ENCODE measurements around the gene TMEM178B. TPM values are rescaled to one million over a fixed set of nuclear protein-coding genes. Genes with fewer than 3 reads are reported as not detected.

Gene TMEM178B
- polyA plus RNA-seq, 1 of the 3 experiments (the other 2 are of a cell fraction): 0.20 TPM

DNA sequence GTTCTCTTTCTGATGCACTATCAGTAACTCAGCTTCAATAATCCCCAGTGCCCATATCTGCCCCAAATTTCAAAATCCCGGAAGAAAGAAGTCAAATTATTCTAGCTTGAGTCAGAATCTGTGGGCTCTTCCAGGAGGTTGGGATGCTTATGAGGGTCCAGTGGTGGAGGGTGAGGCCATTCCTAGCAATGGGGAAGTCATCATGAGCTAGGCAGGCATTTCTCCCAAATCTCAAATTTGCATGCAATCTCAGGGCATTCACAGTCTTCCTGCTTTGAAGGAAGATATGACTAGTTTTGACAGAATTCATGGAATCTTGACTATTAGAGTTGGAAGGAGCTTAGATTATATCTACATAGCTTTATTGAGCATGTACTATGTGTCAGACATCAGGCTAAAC is 313.0 kb downstream of the TMEM178B start:
- Histone ChIP-seq H3K36me3 (replicated peaks in 1 of 2; ENCODE audit: control insufficient read depth in 1 of 2, insufficient read depth in 2 of 2, low read length in 1 of 2) (no peaks in the 10 kb centered on the region), H3K79me2 (ENCODE audit: insufficient read depth) (no peaks in the 10 kb centered on the region), H3K9me2 (no peaks in the 10 kb centered on the region), H3K4me3 (ENCODE audit: low read depth in 2 of 2, low read length in 1 of 2) (no peak overlapping the region), H3K4me1 (ENCODE audit: control insufficient read depth in 1 of 2, insufficient read depth in 2 of 2, low read depth in 1 of 2, low read length in 1 of 2) (peaks cover 0 to 2% of the 10 kb centered on the region in 2 experiments; a peak in 1 of 4 replicates), H3K4me2 (no peak overlapping the region), H3F3A (replicated peaks; ENCODE audit: insufficient read depth) (no peaks in the 10 kb centered on the region), H4K20me1 (ENCODE audit: insufficient read depth) (no peaks in the 10 kb centered on the region), H2AFZ (ENCODE audit: low read depth) (no peak overlapping the region), H3K9ac (no peak overlapping the region), H3K27me3 (ENCODE audit: insufficient read depth) (no peaks in the 10 kb centered on the region), H3K27ac (ENCODE audit: low read depth in 2 of 2, low read length in 1 of 2) (no peak overlapping the region), H3K9me3 (no peaks in the 10 kb centered on the region)
- TF ChIP-seq FOXJ3 (CRISPR knock-in tag; IDR thresholded peaks at IDR 0.05) (no peak), EZH2phosphoT487 (IDR thresholded peaks at IDR 0.05; ENCODE audit: borderline replicate concordance, low read depth) (no peak), RAD21 (IDR thresholded peaks at IDR 0.05; ENCODE audit: low read length) (no peak), TAF1 (IDR thresholded peaks at IDR 0.05; ENCODE audit: borderline replicate concordance, low read depth, low read length) (no peak), YY1 (IDR thresholded peaks at IDR 0.05; ENCODE audit: low read depth) (no peak), JUND (IDR thresholded peaks at IDR 0.05) (no peak), NFIC (IDR thresholded peaks at IDR 0.05; ENCODE audit: borderline replicate concordance) (no peak)
- TF ChIP-seq, protein P1, sequence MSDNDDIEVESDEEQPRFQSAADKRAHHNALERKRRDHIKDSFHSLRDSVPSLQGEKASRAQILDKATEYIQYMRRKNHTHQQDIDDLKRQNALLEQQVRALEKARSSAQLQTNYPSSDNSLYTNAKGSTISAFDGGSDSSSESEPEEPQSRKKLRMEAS (IDR thresholded peaks at IDR 0.05; ENCODE audit: low read depth): no peak
- TF ChIP-seq, protein P2, sequence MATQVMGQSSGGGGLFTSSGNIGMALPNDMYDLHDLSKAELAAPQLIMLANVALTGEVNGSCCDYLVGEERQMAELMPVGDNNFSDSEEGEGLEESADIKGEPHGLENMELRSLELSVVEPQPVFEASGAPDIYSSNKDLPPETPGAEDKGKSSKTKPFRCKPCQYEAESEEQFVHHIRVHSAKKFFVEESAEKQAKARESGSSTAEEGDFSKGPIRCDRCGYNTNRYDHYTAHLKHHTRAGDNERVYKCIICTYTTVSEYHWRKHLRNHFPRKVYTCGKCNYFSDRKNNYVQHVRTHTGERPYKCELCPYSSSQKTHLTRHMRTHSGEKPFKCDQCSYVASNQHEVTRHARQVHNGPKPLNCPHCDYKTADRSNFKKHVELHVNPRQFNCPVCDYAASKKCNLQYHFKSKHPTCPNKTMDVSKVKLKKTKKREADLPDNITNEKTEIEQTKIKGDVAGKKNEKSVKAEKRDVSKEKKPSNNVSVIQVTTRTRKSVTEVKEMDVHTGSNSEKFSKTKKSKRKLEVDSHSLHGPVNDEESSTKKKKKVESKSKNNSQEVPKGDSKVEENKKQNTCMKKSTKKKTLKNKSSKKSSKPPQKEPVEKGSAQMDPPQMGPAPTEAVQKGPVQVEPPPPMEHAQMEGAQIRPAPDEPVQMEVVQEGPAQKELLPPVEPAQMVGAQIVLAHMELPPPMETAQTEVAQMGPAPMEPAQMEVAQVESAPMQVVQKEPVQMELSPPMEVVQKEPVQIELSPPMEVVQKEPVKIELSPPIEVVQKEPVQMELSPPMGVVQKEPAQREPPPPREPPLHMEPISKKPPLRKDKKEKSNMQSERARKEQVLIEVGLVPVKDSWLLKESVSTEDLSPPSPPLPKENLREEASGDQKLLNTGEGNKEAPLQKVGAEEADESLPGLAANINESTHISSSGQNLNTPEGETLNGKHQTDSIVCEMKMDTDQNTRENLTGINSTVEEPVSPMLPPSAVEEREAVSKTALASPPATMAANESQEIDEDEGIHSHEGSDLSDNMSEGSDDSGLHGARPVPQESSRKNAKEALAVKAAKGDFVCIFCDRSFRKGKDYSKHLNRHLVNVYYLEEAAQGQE (IDR thresholded peaks at IDR 0.05; ENCODE audit: low read depth, low read length): no peak
- no peak for DNase-seq
- POLR2A ChIA-PET: no interaction called here
- WGBS (ENCODE audit: low lambda C conversion rate): 47% methylated on average over 1 of the region's 1 CpG
- CTCF ChIA-PET: interaction anchor here (0.7 to 1.6 kb wide), 5 partner anchors 10 to 576 kb away, joined by 3 to 4 read pairs (median 3); no protein-coding TSS in a partner anchor

DNA sequence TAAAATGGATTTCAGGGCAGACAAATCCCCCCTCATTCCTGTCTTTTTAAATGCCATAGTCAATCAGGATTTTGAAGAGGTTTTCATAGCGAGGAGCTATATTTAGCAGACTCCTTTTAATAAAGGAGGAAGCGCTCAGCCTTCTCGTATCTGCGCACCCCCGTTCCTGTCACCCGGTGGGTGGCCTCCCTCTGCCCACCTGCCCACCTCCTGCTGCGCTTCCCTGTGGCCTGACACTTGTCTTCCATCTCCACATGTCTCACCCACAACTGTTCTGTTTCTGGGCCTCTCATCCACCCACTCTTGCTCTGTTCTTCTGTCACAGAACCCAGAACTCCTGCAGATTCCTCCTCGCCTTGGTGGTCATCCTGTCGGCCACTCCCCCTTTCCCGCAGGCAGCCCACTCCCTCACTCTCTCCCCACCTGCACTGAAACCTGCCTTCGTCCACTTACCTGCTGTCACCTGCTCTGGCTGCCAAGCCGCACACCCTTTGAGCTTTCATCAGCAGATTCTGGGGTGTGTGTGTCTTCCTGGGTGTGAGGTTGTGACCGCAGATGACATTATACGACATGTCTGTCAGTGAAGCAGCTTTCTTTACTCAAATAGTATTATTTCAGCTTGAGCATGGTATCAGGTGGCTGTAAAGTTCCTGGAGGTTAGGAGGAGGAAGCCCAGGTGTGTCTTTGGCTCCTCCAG is 313.8 kb downstream of the TMEM178B start:
- Histone ChIP-seq H2AFZ (ENCODE audit: low read depth) (no peak overlapping the region), H3K4me1 (ENCODE audit: control insufficient read depth in 1 of 2, insufficient read depth in 2 of 2, low read depth in 1 of 2, low read length in 1 of 2) (no peaks in the 10 kb centered on the region; a peak in 1 of 4 replicates), H4K20me1 (ENCODE audit: insufficient read depth) (no peaks in the 10 kb centered on the region), H3K9ac (no peak overlapping the region), H3K36me3 (replicated peaks in 1 of 2; ENCODE audit: control insufficient read depth in 1 of 2, insufficient read depth in 2 of 2, low read length in 1 of 2) (no peaks in the 10 kb centered on the region), H3K9me2 (no peaks in the 10 kb centered on the region), H3K4me2 (no peak overlapping the region), H3F3A (replicated peaks; ENCODE audit: insufficient read depth) (no peaks in the 10 kb centered on the region), H3K27ac (ENCODE audit: low read depth in 2 of 2, low read length in 1 of 2) (no peak overlapping the region), H3K79me2 (ENCODE audit: insufficient read depth) (no peaks in the 10 kb centered on the region), H3K4me3 (ENCODE audit: low read depth in 2 of 2, low read length in 1 of 2) (no peak overlapping the region), H3K27me3 (ENCODE audit: insufficient read depth) (no peaks in the 10 kb centered on the region), H3K9me3 (no peaks in the 10 kb centered on the region)
- POLR2A ChIA-PET: no interaction called here
- no peak for DNase-seq
- 56% methylated on average over 14 of the region's 14 CpGs for WGBS (ENCODE audit: low lambda C conversion rate)
- CTCF ChIA-PET: interaction anchor here (0.7 to 1.6 kb wide), 4 partner anchors 10 to 577 kb away, joined by 3 to 4 read pairs (median 3); no protein-coding TSS in a partner anchor
- TF ChIP-seq, protein P2 (IDR thresholded peaks at IDR 0.05; ENCODE audit: low read depth, low read length): no peak
- TF ChIP-seq EP300 (IDR thresholded peaks at IDR 0.05; ENCODE audit: borderline replicate concordance in 1 of 2, low read depth in 1 of 2, low read length in 1 of 2) (no peak), EZH2phosphoT487 (IDR thresholded peaks at IDR 0.05; ENCODE audit: borderline replicate concordance, low read depth) (no peak), POLR2AphosphoS5 (IDR thresholded peaks at IDR 0.05; ENCODE audit: low read depth, low read length) (no peak), RCOR1 (IDR thresholded peaks at IDR 0.05; ENCODE audit: low read length) (no peak), FOSL2 (IDR thresholded peaks at IDR 0.05; ENCODE audit: borderline replicate concordance, low read depth) (no peak), RXRA (IDR thresholded peaks at IDR 0.05; ENCODE audit: borderline replicate concordance, low read depth) (no peak)
- TF ChIP-seq, protein P3, sequence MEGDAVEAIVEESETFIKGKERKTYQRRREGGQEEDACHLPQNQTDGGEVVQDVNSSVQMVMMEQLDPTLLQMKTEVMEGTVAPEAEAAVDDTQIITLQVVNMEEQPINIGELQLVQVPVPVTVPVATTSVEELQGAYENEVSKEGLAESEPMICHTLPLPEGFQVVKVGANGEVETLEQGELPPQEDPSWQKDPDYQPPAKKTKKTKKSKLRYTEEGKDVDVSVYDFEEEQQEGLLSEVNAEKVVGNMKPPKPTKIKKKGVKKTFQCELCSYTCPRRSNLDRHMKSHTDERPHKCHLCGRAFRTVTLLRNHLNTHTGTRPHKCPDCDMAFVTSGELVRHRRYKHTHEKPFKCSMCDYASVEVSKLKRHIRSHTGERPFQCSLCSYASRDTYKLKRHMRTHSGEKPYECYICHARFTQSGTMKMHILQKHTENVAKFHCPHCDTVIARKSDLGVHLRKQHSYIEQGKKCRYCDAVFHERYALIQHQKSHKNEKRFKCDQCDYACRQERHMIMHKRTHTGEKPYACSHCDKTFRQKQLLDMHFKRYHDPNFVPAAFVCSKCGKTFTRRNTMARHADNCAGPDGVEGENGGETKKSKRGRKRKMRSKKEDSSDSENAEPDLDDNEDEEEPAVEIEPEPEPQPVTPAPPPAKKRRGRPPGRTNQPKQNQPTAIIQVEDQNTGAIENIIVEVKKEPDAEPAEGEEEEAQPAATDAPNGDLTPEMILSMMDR (IDR thresholded peaks at IDR 0.05): no peak
- TF ChIP-seq, protein P4, sequence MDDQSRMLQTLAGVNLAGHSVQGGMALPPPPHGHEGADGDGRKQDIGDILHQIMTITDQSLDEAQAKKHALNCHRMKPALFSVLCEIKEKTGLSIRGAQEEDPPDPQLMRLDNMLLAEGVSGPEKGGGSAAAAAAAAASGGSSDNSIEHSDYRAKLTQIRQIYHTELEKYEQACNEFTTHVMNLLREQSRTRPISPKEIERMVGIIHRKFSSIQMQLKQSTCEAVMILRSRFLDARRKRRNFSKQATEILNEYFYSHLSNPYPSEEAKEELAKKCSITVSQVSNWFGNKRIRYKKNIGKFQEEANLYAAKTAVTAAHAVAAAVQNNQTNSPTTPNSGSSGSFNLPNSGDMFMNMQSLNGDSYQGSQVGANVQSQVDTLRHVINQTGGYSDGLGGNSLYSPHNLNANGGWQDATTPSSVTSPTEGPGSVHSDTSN (IDR thresholded peaks at IDR 0.05): no peak

All from SK-N-SH (cell line).